ENCODE measurements around the gene TBC1D3C. TPM values are rescaled to one million over a fixed set of nuclear protein-coding genes. Genes with fewer than 3 reads are reported as not detected.
"Not testable (repeated sequence)": the region's sequence is repeated elsewhere in the genome, so short reads cannot be mapped to it uniquely, and the experiment has no call there.

The TBC1D3C gene
- polyA plus RNA-seq (ENCODE audit: insufficient read length), result not detected

- DNase-seq (ENCODE audit: low read depth), result not testable (repeated sequence)
Observed at GRCh38 chr17:38068534-38068933, at the start of gene TBC1D3C. TBC1D3C (minus strand) TSS chr17:38068634; CDS start chr17:38067066, 1,568 bp downstream.

GRCh38 chr17:38099262-38099661, 30.8 kb upstream of the TBC1D3C start:
- not testable (repeated sequence) for DNase-seq (ENCODE audit: low read depth)

GRCh38 chr17:38094059-38094694, 25.7 kb upstream of the TBC1D3C start:
- not testable (repeated sequence) for DNase-seq (ENCODE audit: low read depth)

GRCh38 chr17:38088120-38088519, 19.7 kb upstream of the TBC1D3C start:
- DNase-seq (ENCODE audit: low read depth), result not testable (repeated sequence)

GRCh38 chr17:38087344-38087743, 18.9 kb upstream of the TBC1D3C start:
- DNase-seq (ENCODE audit: low read depth), result not testable (repeated sequence)

Other genes starting within 250 kb of the TBC1D3C start
- not detected for gene TBC1D3K, start 144.2 kb downstream of the TBC1D3C start, polyA plus RNA-seq (ENCODE audit: insufficient read length)
- 27.0 TPM for gene TBC1D3L, start 79.6 kb downstream of the TBC1D3C start, polyA plus RNA-seq (ENCODE audit: insufficient read length)
- gene TBC1D3D, start 64.7 kb downstream of the TBC1D3C start, polyA plus RNA-seq (ENCODE audit: insufficient read length), result 1.3 TPM
- not detected for gene TBC1D3E, start 59.3 kb upstream of the TBC1D3C start, polyA plus RNA-seq (ENCODE audit: insufficient read length)
- gene TBC1D3, start 123.9 kb upstream of the TBC1D3C start, polyA plus RNA-seq (ENCODE audit: insufficient read length), result not detected
- 63.8 TPM for gene MRPL45, start 228.5 kb upstream of the TBC1D3C start, polyA plus RNA-seq (ENCODE audit: insufficient read length)